ENCODE results near the gene ANO3. TPM values are rescaled to one million over a fixed set of nuclear protein-coding genes. Genes with fewer than 3 reads are reported as not detected.

ANO3 gene
- total RNA-seq, 1 experiment from 2014 or later, result not detected

- no peak for DNase-seq (ENCODE audit: low read depth)
Measured at GRCh38 chr11:26359055-26359454, 27.1 kb downstream of the ANO3 start.

GRCh38 chr11:26365284-26365683, 33.4 kb downstream of the ANO3 start:
- DNase-seq (ENCODE audit: low read depth), result no peak

- no peak for DNase-seq (ENCODE audit: low read depth)
Measured at GRCh38 chr11:26377619-26378018, 45.7 kb downstream of the ANO3 start.

GRCh38 chr11:26399336-26399735, 67.4 kb downstream of the ANO3 start:
- DNase-seq (ENCODE audit: low read depth), result no peak

- DNase-seq (ENCODE audit: low read depth), result no peak
Measured at GRCh38 chr11:26410706-26411366, 78.9 kb downstream of the ANO3 start.

GRCh38 chr11:26412955-26413354, 81.0 kb downstream of the ANO3 start:
- DNase-seq (ENCODE audit: low read depth), result no peak

GRCh38 chr11:26418386-26418912, 86.5 kb downstream of the ANO3 start:
- DNase-seq (ENCODE audit: low read depth), result no peak

GRCh38 chr11:26420331-26420730, 88.4 kb downstream of the ANO3 start:
- DNase-seq (ENCODE audit: low read depth), result no peak

GRCh38 chr11:26424255-26424654, 92.3 kb downstream of the ANO3 start:
- no peak for DNase-seq (ENCODE audit: low read depth)

- DNase-seq (ENCODE audit: low read depth), result no peak
Measured at GRCh38 chr11:26439854-26440253, 107.9 kb downstream of the ANO3 start.

GRCh38 chr11:26442131-26442530, 110.2 kb downstream of the ANO3 start:
- no peak for DNase-seq (ENCODE audit: low read depth)

GRCh38 chr11:26443617-26444016, 111.7 kb downstream of the ANO3 start:
- DNase-seq (ENCODE audit: low read depth), result no peak

- DNase-seq (ENCODE audit: low read depth), result no peak
Measured at GRCh38 chr11:26457636-26458035, 125.7 kb downstream of the ANO3 start.

- no peak for DNase-seq (ENCODE audit: low read depth)
Measured at GRCh38 chr11:26465274-26465673, 133.3 kb downstream of the ANO3 start.

GRCh38 chr11:26467506-26467905, 135.6 kb downstream of the ANO3 start:
- DNase-seq (ENCODE audit: low read depth), result no peak

- no peak for DNase-seq (ENCODE audit: low read depth)
Measured at GRCh38 chr11:26470992-26471391, 139.1 kb downstream of the ANO3 start.

GRCh38 chr11:26473216-26474194, 141.6 kb downstream of the ANO3 start:
- DNase-seq (ENCODE audit: low read depth), result no peak

GRCh38 chr11:26474401-26474800, 142.5 kb downstream of the ANO3 start:
- no peak for DNase-seq (ENCODE audit: low read depth)

- DNase-seq (ENCODE audit: low read depth), result no peak
Measured at GRCh38 chr11:26477396-26477795, 145.5 kb downstream of the ANO3 start.

- no peak for DNase-seq (ENCODE audit: low read depth)
Measured at GRCh38 chr11:26478710-26479109, 146.8 kb downstream of the ANO3 start.

- DNase-seq (ENCODE audit: low read depth), result no peak
Measured at GRCh38 chr11:26480041-26480440, 148.1 kb downstream of the ANO3 start.

GRCh38 chr11:26483108-26483507, 151.2 kb downstream of the ANO3 start:
- no peak for DNase-seq (ENCODE audit: low read depth)

GRCh38 chr11:26490546-26490945, 158.6 kb downstream of the ANO3 start:
- DNase-seq (ENCODE audit: low read depth), result no peak
